Mesodermal cell (in vitro differentiated cells): ENCODE results near the gene ANKRD28.
"Not testable (repeated sequence)": the region's sequence is repeated elsewhere in the genome, so short reads cannot be mapped to it uniquely, and the experiment has no call there.

Experiments used
- H3K27ac ChIP-seq: 2 replicates; pipeline ENCODE4 v1.7.0; 2013; ENCODE audit warnings: mild to moderate bottlenecking, low read depth, low read length, moderate library complexity; ENCODE audit not compliant: severe bottlenecking
- H3K36me3 ChIP-seq: 2 replicates; pipeline ENCODE4 v1.7.1; 2013; ENCODE audit warnings: mild to moderate bottlenecking, low read length, moderate library complexity; ENCODE audit not compliant: control insufficient read depth, insufficient read depth
- H3K4me1 ChIP-seq: one replicate; pipeline ENCODE4 v1.7.1; 2013; ENCODE audit warnings: mild to moderate bottlenecking, low read length; ENCODE audit not compliant: insufficient read depth, control insufficient read depth, poor library complexity, severe bottlenecking
- H3K4me3 ChIP-seq: 2 replicates; pipeline ENCODE4 v1.7.0; 2013; ENCODE audit warnings: low read length, control low read depth, mild to moderate bottlenecking; ENCODE audit not compliant: insufficient read depth, poor library complexity, severe bottlenecking; ENCODE audit errors: extremely low read depth
- H3K9me3 ChIP-seq: 2 replicates; pipeline ENCODE4 v1.7.1; 2013; ENCODE audit warnings: mild to moderate bottlenecking, low read length, moderate library complexity; ENCODE audit not compliant: control insufficient read depth
- WGBS, 2 experiments: methylation state at CpG; one replicate each; pipeline ENCODE4 v1.1.5; 2013; ENCODE audit warnings: missing lambda C conversion rate in 2 of 2; ENCODE audit not compliant: insufficient coverage in 2 of 2; 5-methylcytosine and 5-hydroxymethylcytosine counted together

The ANKRD28 gene

DNA sequence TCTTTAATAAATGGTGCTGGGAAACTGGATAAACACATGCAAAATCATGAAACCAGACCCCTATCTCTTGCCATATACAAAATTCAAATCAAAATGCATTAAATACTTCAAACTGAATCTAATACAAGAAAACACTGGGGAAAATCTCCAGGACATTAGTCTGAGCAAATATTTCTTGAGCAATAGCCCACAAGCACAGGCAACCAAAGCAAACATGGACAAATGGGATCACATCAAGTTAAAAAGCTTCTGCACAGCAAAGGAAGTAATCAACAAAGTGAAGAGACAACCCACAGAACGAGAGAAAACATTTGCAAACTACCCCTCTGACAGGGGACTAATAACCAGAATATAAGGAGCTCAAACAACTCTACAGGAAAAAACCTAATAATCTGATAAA is 6.3 kb downstream of the ANKRD28 start:
- no peaks in the 10 kb centered on the region for H3K9me3 ChIP-seq
- H3K4me1 ChIP-seq: peaks cover 3% of the 10 kb centered on the region

DNA sequence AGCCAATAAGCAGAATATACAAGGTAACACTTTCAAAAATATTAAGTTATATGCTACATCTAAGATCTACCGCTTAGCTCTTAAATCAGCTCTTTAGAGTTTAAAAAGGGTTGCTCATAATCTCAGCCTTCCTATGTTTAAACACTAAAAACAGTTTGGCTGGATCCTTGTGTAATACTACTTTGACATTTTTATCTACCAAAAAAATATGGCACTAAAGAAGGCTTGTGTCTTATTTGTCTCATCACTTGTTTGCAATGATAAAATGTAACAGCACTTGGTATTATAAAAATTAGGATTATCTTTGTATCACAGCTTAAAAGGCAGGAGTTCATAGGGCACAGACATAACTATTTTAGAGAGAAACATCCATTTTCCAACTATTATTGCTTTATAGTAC is 9.8 kb downstream of the ANKRD28 start:
- 100% methylated on average over 1 of the region's 1 CpG; no CpG with 5 or more reads in 1 of the 2 experiments for WGBS, 2 experiments
- Histone ChIP-seq H3K27ac (no peak overlapping the region), H3K36me3 (peaks cover 13% of the 10 kb centered on the region), H3K4me3 (no peak overlapping the region), H3K4me1 (peaks cover 6% of the 10 kb centered on the region), H3K9me3 (no peaks in the 10 kb centered on the region)

More for the DNA sequence above, 6.3 kb downstream of the ANKRD28 start:
- Histone ChIP-seq H3K4me3 (no peak overlapping the region), H3K36me3 (peaks cover 13% of the 10 kb centered on the region), H3K27ac (no peak overlapping the region)
- no CpG with 5 or more reads among the region's 1 CpG for WGBS, 2 experiments

DNA sequence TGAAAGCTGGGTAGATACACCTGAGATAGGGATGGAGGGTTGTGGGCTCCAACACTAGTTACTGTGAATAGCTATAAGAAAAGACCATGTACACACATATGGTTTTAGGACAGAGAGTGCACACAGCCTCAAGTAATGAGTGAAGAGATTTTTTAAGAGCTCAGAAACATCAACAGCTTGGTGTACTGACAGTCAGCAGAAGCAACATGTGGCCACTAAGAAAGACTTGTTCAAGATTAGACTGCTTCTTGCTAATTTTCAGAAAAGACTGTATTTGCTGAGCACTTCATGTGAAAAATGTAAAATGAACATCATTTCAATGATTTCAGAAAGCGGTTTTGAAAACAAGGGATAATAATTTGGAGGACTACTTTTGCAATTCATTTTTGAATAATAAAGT is 10.3 kb downstream of the ANKRD28 start:
- WGBS, 2 experiments: no CpG with 5 or more reads among the region's 1 CpG
- no peak overlapping the region for H3K27ac ChIP-seq
- H3K4me1 ChIP-seq: peaks cover 7% of the 10 kb centered on the region
- no peaks in the 10 kb centered on the region for H3K9me3 ChIP-seq
- H3K36me3 ChIP-seq: peaks cover 13% of the 10 kb centered on the region
- no peak overlapping the region for H3K4me3 ChIP-seq

DNA sequence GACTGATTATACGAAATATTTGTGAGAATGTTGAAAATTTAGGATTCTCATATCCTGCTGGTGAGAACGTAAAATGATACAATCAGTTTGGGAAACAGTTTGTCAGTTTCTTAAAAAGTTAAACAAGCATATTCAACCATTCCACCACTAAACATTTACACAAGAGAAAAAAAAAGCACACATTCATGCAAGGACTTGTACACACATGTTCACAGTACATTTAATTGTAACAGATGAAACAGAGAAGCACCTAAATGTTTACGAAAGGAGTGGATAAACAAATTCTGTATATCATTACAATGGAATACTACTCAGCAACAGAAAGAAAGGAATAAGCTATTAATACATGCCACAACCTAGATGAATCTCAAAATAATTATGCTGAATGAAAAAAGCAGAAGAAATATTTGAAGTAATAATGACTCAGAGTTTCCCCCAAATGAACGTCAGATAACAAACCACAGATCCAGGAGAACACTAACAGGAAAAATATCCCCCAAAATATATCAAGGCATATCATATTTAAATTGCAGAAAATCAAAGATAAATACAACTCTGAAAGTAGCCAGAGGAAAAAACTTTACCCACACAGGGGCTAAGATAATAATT is 14.3 kb downstream of the ANKRD28 start:
- Histone ChIP-seq H3K36me3 (no peaks in the 10 kb centered on the region), H3K9me3 (no peaks in the 10 kb centered on the region), H3K4me1 (peaks cover 9% of the 10 kb centered on the region), H3K27ac (no peak overlapping the region), H3K4me3 (no peak overlapping the region)
- no CpG with 5 or more reads among the region's 4 CpGs for WGBS, 2 experiments

DNA sequence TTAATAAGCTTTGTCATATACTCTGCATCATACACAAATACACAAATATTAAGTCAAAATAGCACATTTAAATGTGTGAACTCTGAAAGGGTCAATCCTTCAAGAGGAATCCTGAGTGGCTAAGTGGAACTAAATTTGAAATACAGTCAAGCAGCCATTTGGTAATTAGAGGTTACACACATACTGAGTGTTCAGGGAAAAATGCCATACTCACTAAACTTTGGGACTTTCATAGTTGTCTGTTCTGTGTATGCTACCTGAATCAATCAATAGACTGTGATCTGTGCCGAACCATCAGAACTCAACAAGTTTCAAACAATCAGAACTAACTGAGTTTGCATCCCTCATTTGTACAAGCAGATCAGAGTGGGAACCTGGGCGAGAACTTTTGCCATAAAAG is 15.3 kb downstream of the ANKRD28 start:
- Histone ChIP-seq H3K4me1 (peaks cover 9% of the 10 kb centered on the region), H3K36me3 (no peaks in the 10 kb centered on the region), H3K27ac (no peak overlapping the region), H3K4me3 (no peak overlapping the region), H3K9me3 (no peaks in the 10 kb centered on the region)
- 100% methylated on average over 1 of the region's 2 CpGs for WGBS, 2 experiments

DNA sequence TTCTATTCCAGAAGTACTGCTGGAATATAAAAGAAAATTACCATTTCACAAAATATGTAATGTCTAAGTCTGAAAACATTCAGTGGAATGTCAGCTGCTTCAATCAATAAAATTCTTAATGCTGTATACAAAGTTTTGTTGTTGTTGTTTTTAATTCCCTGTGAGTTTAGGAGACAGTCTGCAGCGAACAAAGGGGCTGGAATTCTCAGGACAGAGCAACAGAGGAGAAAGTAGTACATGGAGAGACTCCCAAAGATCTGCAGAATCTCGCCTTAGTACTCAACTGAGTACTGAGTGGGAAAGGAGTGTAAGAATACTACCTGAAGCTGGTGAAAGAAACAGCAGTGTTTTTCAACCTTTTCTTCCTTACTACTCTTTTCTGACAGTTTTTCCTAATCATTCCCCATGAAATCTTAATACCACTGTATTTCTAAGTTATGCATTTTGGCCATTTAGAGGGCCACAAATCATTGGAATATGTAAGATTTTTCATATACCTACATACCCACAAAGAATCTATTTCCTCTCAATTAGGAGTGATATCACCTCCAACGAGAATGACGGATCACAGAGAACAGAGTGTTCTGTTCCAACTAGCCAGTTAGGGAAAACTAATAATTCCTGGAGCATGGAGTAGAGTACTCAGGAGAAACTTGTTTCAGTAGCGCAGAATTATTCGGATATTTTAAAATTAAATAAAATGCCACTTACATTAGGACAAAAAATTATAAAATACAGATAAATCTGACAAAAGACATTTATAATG is 16.0 kb downstream of the ANKRD28 start:
- H3K27ac ChIP-seq: no peak overlapping the region
- 90 to 93% methylated on average over 2 to 3 of the region's 6 CpGs for WGBS, 2 experiments

DNA sequence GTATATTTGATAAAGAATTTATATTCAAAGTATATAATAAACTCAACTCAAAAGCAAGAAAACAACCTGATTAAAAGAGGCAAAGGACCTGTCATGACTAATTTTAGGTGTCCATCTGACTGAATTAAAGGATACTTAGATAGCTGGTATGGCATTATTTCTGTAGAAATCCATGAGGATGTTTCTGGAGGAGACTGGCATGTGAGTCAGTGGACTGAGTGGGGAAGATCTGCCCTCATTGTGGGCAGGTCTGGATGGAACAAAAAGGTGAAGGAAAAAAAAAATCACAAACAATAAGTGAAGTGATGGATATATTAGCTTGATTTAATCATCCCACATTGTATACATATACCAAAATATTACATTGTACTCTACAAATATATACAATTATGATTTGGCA is 16.6 kb downstream of the ANKRD28 start:
- no peak overlapping the region for H3K4me3 ChIP-seq
- H3K9me3 ChIP-seq: no peaks in the 10 kb centered on the region
- no peak overlapping the region for H3K27ac ChIP-seq
- H3K36me3 ChIP-seq: no peaks in the 10 kb centered on the region
- peaks cover 9% of the 10 kb centered on the region for H3K4me1 ChIP-seq

More for the DNA sequence above, 16.0 kb downstream of the ANKRD28 start:
- H3K4me1 ChIP-seq: peaks cover 9% of the 10 kb centered on the region
- no peak overlapping the region for H3K4me3 ChIP-seq
- H3K9me3 ChIP-seq: no peaks in the 10 kb centered on the region
- no peaks in the 10 kb centered on the region for H3K36me3 ChIP-seq

DNA sequence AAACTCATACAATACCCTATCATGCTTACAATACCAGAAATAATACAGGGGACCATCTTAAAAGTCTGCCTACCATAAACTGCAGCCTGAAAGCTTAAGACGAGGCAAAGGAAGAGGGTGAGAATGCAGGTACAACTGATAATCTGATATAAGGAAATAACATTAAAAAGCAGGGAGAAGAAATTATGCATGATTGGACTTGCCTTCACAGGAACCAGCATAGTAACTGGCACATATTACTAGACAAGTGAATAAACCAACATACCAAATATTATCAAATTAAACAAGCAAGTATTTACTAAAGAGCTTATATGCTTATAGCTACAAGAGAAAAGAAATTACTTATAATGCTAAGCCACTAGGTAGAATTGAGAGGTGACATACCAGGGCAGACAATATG is 18.7 kb downstream of the ANKRD28 start:
- Histone ChIP-seq H3K4me1 (peaks cover 9% of the 10 kb centered on the region), H3K9me3 (no peaks in the 10 kb centered on the region), H3K27ac (no peak overlapping the region), H3K36me3 (no peaks in the 10 kb centered on the region), H3K4me3 (no peak overlapping the region)
- no CpG with 5 or more reads among the region's 1 CpG for WGBS, 2 experiments

DNA sequence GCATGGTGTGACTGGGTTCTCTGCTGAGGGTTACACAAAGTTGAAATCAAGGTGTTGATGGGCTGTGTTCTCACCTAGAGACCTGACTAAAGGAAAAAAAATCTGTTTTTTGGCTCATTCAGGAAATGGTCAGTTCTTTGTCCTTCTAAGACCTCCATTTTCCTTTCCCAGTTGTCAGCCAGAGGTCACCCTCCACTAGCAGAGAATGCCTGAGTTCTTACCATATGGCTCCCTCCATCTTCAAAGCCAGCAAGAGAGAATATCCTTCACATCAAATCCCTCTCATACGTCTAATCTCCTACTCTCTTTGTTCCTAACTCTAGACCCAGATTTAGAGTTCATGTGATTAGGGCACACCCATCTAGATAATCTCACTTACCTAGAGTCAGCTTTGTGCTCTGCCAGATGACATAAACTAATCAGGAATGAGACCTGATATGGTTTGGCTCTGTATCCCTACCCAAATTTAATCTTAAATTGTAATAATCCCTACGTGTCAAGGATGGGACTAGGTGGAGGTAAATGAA is 19.4 kb downstream of the ANKRD28 start:
- WGBS, 2 experiments: 77 to 88% methylated on average over 1 of the region's 2 CpGs
- no peak overlapping the region for H3K4me3 ChIP-seq
- H3K27ac ChIP-seq: no peak overlapping the region
- H3K4me1 ChIP-seq: peaks cover 5% of the 10 kb centered on the region
- H3K9me3 ChIP-seq: no peaks in the 10 kb centered on the region
- no peaks in the 10 kb centered on the region for H3K36me3 ChIP-seq

DNA sequence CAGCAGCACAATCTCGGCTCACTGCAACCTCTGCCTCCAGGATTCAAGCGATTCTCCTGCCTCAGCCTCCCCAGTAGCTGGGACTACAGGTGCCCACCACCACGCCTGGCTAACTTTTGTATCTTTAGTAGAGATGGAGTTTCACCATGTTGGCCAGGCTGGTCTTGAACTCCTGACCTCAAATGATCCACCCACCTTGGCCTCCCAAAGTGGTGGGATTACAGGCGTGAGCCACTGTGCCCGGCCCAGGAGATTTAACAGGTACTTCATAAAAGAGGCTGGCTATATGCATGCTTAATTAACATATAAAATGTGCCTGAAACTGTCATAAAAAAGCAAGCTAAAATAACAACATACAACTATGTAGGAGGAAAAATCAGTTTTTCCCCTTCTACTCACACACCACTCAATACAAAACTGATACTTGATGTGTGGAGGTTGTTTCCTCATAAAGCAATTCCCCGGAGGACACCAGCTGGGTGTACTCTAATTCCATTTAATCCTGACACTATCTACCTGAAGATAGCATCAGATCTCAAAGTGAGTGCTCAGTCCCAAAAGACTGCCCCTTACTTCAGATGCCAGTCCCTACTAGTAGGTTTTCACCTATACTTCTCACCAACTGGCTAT is 22.7 kb downstream of the ANKRD28 start:
- H3K4me1 ChIP-seq, H3K4me3 ChIP-seq, H3K9me3 ChIP-seq, H3K27ac ChIP-seq, H3K36me3 ChIP-seq: not testable (repeated sequence)
- WGBS, 2 experiments: 92 to 94% methylated on average over 2 of the region's 6 CpGs

DNA sequence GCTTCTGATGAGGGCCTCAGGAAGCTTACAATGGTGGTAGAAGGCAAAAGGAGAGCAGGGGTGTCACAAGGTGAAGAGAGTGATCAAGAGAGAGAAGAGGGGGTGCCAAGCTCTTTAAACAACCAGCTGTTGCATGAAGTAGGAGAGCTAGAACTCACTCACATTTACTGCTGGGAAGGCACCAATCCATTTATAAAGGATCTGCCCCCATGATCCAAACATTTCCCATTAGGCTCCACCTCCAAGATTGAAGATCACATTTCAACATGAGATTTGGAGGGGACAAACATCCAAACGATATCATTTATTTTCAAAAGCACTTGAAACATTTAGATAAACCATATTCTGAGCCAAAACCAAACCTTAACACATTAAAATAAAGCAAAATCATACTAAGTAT is 26.3 kb downstream of the ANKRD28 start:
- no peaks in the 10 kb centered on the region for H3K36me3 ChIP-seq
- no peaks in the 10 kb centered on the region for H3K9me3 ChIP-seq
- H3K27ac ChIP-seq: no peak overlapping the region
- WGBS, 2 experiments: 86 to 100% methylated on average over 1 of the region's 1 CpG
- peaks cover 7% of the 10 kb centered on the region for H3K4me1 ChIP-seq
- no peak overlapping the region for H3K4me3 ChIP-seq
